GM12864 (cell line): ENCODE data around the gene PGK1.
"Not testable (repeated sequence)": the region's sequence is repeated elsewhere in the genome, so short reads cannot be mapped to it uniquely, and the experiment has no call there.

ENCODE experiments used
- DNase-seq: peaks from one replicate; pipeline ENCODE4 v3.0.0-alpha.2; 2011; ENCODE audit warnings: low read depth
- H3K4me3 ChIP-seq: 2 replicates; pipeline ENCODE4 v1.5.1; 2011; ENCODE audit warnings: mild to moderate bottlenecking, low read depth, low read length, control low read depth
- CTCF ChIP-seq: IDR thresholded peaks from 2 replicates; pipeline ENCODE4 v1.5.1; 2011; ENCODE audit warnings: low read depth, mild to moderate bottlenecking, moderate library complexity, low read length, control low read depth, inconsistent platforms; ENCODE audit errors: missing control alignments

Gene PGK1

GRCh38 chrX:78074088-78074487 is 30.0 kb upstream of the PGK1 start:
- DNase-seq: no peak
- TF ChIP-seq CTCF: no peak
- H3K4me3 ChIP-seq: no peak overlapping the region

- TF ChIP-seq CTCF: no peak
- no peak for DNase-seq
- no peak overlapping the region for H3K4me3 ChIP-seq
Observed at GRCh38 chrX:78075787-78076389, 28.2 kb upstream of the PGK1 start.

GRCh38 chrX:78081413-78081812 is 22.6 kb upstream of the PGK1 start:
- not testable (repeated sequence) for H3K4me3 ChIP-seq, DNase-seq

- DNase-seq: no peak
- TF ChIP-seq CTCF: peak; percentile 54
- H3K4me3 ChIP-seq: no peak overlapping the region
Observed at GRCh38 chrX:78092296-78092695, 11.8 kb upstream of the PGK1 start.

GRCh38 chrX:78098108-78098507 is 5.9 kb upstream of the PGK1 start:
- DNase-seq: no peak
- H3K4me3 ChIP-seq: no peak overlapping the region
- TF ChIP-seq CTCF: no peak

- no peak for DNase-seq
- TF ChIP-seq CTCF: no peak
- no peak overlapping the region for H3K4me3 ChIP-seq
Observed at GRCh38 chrX:78102091-78102490, 2.0 kb upstream of the PGK1 start.

GRCh38 chrX:78103001-78103622 is 936 bp upstream of the PGK1 start:
- peak overlapping the region; percentile 42; the same call in 1 of the 2 replicates for H3K4me3 ChIP-seq
- no peak for TF ChIP-seq CTCF
- no peak for DNase-seq
